Liver (tissue), 9 donors: Measurements from ENCODE around the gene ARAP2. TPM values are rescaled to one million over a fixed set of nuclear protein-coding genes. Genes with fewer than 3 reads are reported as not detected.

Experiments
- DNase-seq: peaks from one replicate; pipeline ENCODE4 v3.0.0-alpha.2; 2017; ENCODE audit warnings: low spot score
- H3K27ac ChIP-seq, 2 donors: one replicate each; pipeline ENCODE4 v1.7.0; 2013; ENCODE audit warnings: inconsistent platforms in 2 of 2, low read length in 2 of 2, control low read depth in 1 of 2, low read depth in 1 of 2, mild to moderate bottlenecking in 1 of 2
- H3K27me3 ChIP-seq, 4 donors: one replicate each; pipeline versions ENCODE4 v1.6.1 to v1.7.0; 2013; ENCODE audit warnings: low read length in 3 of 4, inconsistent platforms in 1 of 4, mild to moderate bottlenecking in 1 of 4, moderate library complexity in 1 of 4; ENCODE audit not compliant: control insufficient read depth in 4 of 4, insufficient read depth in 4 of 4
- H3K36me3 ChIP-seq, 4 donors: one replicate each; pipeline versions ENCODE4 v1.6.1 to v1.7.0; 2013; ENCODE audit warnings: low read length in 3 of 4, mild to moderate bottlenecking in 3 of 4, low read depth in 1 of 4, moderate library complexity in 1 of 4; ENCODE audit not compliant: control insufficient read depth in 4 of 4, insufficient read depth in 3 of 4
- H3K4me1 ChIP-seq, 4 donors: one replicate each; pipeline versions ENCODE4 v1.6.1 to v1.7.0; 2013; ENCODE audit warnings: low read length in 3 of 4, mild to moderate bottlenecking in 3 of 4, moderate library complexity in 1 of 4; ENCODE audit not compliant: control insufficient read depth in 4 of 4, insufficient read depth in 4 of 4
- H3K4me3 ChIP-seq, 3 donors: one replicate each; pipeline versions ENCODE4 v1.6.1 to v1.7.0; 2013; ENCODE audit warnings: low read length in 3 of 3, control low read depth in 1 of 3, low read depth in 1 of 3, mild to moderate bottlenecking in 1 of 3
- H3K9ac ChIP-seq, 2 donors: one replicate each; pipeline ENCODE4 v1.7.0; 2013; ENCODE audit warnings: low read length in 2 of 2, mild to moderate bottlenecking in 2 of 2, moderate library complexity in 2 of 2, control low read depth in 1 of 2, low read depth in 1 of 2
- H3K9me3 ChIP-seq, 4 donors: one replicate each; pipeline versions ENCODE4 v1.6.1 to v1.7.0; 2013; ENCODE audit warnings: low read length in 3 of 4; ENCODE audit not compliant: control insufficient read depth in 4 of 4
- EGR1 ChIP-seq, 2 donors: IDR thresholded peaks; 2 replicates each; pipeline ENCODE4 v1.6.1; 2016 to 2018; ENCODE audit warnings: antibody characterized with exemption in 2 of 2, low read depth in 2 of 2
- FOXA1 ChIP-seq: IDR thresholded peaks from 2 replicates; pipeline ENCODE4 v1.6.1; 2016; ENCODE audit warnings: antibody characterized with exemption
- FOXA2 ChIP-seq: IDR thresholded peaks from 2 replicates; pipeline ENCODE4 v1.6.1; 2016; ENCODE audit warnings: antibody characterized with exemption
- GABPA ChIP-seq, 2 donors: IDR thresholded peaks in 1 of 2; conservative IDR thresholded peaks in 1 of 2; 2 replicates each; pipeline ENCODE4 v1.6.1; 2016; ENCODE audit warnings: antibody characterized with exemption in 2 of 2, mild to moderate bottlenecking in 1 of 2, moderate library complexity in 1 of 2
- HNF4A ChIP-seq, 2 donors: conservative IDR thresholded peaks; 2 replicates each; pipeline ENCODE4 v1.6.1; 2016; ENCODE audit warnings: antibody characterized with exemption in 2 of 2, mild to moderate bottlenecking in 2 of 2
- HNF4G ChIP-seq: IDR thresholded peaks from 2 replicates; pipeline ENCODE4 v1.6.1; 2016; ENCODE audit warnings: antibody characterized with exemption
- JUND ChIP-seq, 2 donors: IDR thresholded peaks; 2 replicates each; pipeline ENCODE4 v1.6.1; 2016; ENCODE audit warnings: antibody characterized with exemption in 2 of 2
- NR2F2 ChIP-seq: IDR thresholded peaks from 2 replicates; pipeline ENCODE4 v1.6.1; 2016; ENCODE audit warnings: antibody characterized with exemption
- RAD21 ChIP-seq, 2 donors: IDR thresholded peaks; 2 replicates each; pipeline ENCODE4 v1.6.1; 2016; ENCODE audit warnings: antibody characterized with exemption in 2 of 2, mild to moderate bottlenecking in 2 of 2
- RXRA ChIP-seq, 2 donors: IDR thresholded peaks; 2 replicates each; pipeline ENCODE4 v1.6.1; 2017 to 2018; ENCODE audit warnings: antibody characterized with exemption in 2 of 2, mild to moderate bottlenecking in 1 of 2
- SP1 ChIP-seq: IDR thresholded peaks from 2 replicates; pipeline ENCODE4 v1.6.1; 2018; ENCODE audit warnings: antibody characterized with exemption, mild to moderate bottlenecking
- TAF1 ChIP-seq: conservative IDR thresholded peaks from 2 replicates; pipeline ENCODE4 v1.6.1; 2016; ENCODE audit warnings: antibody characterized with exemption, mild to moderate bottlenecking
- YY1 ChIP-seq: IDR thresholded peaks from 2 replicates; pipeline ENCODE4 v1.6.1; 2016; ENCODE audit warnings: antibody characterized with exemption, mild to moderate bottlenecking
- polyA plus RNA-seq, 2 donors: library from polyadenylated mRNA; stranded (reverse) in 1 of 2; unstranded in 1 of 2; fragments of 200-250 nt in 1 of 2; fragments of >200 nt in 1 of 2; fragmentation: Nextera tagmentation in 1 of 2; extraction: Ambion mirVana in 1 of 2; gene quantifications; one replicate each; pipeline versions ENCODE4 v1.2.1 to v1.2.3, GENCODE V29; 2013 to 2015
- total RNA-seq, 2 donors: library from RNA; depleted of rRNA; stranded (reverse); fragments of >200 nt; gene quantifications; one replicate each; pipeline ENCODE4 v1.2.3, GENCODE V29; 2014
- TF ChIP-seq, protein P1 (sequence below): IDR thresholded peaks from 2 replicates; pipeline ENCODE4 v1.6.1; 2016; ENCODE audit warnings: antibody characterized with exemption
- TF ChIP-seq, protein P2 (sequence below): IDR thresholded peaks from 2 replicates; pipeline ENCODE4 v1.6.1; 2016; ENCODE audit warnings: antibody characterized with exemption, mild to moderate bottlenecking
- TF ChIP-seq, protein P3 (sequence below): IDR thresholded peaks from 2 replicates; pipeline ENCODE4 v1.6.1; 2016; ENCODE audit warnings: antibody characterized with exemption
- TF ChIP-seq, protein P4 (sequence below): fragments of 150-350 bp; IDR thresholded peaks from 2 replicates; pipeline ENCODE4 v1.5.1; 2017; ENCODE audit warnings: improper control_type of control experiment, low read depth, low read length; ENCODE audit not compliant: missing input control
- TF ChIP-seq, protein P5 (sequence below): IDR thresholded peaks from 2 replicates; pipeline ENCODE4 v1.6.1; 2016; ENCODE audit warnings: antibody characterized with exemption
- donor health status: healthy.
- donor health status: healthy.
- donor health status: healthy.
- donor health status: healthy.
- donor health status: healthy.

The ARAP2 gene
- total and polyA plus RNA-seq, 4 donors, result 1.6 to 23.6 (median 5.4) TPM

DNA sequence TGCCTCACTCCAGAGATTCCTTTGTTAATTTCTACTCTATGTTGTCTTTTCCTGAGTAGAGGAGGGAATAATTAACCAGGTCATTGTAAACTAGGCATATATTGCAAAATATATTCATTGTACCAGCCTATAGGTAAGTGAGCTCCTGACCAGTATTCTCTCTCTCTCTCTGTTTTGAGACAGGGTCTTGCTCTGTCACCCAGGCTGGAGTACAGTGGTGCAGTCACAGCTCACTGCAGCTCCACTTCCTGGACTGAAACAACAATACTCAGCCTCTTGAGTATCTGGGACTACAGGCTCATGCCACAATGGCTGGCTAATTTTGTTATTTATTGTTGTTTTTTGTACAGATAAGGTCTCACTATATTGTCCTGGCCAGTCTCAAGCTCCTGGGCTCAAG is 198.3 kb downstream of the ARAP2 start:
- no peaks in the 10 kb centered on the region for H3K9me3 ChIP-seq
- H3K9ac ChIP-seq, result no peak overlapping the region
- H3K4me3 ChIP-seq, result no peak overlapping the region
- no peak for DNase-seq
- H3K36me3 ChIP-seq, result no peaks in the 10 kb centered on the region
- TF ChIP-seq, protein P1, sequence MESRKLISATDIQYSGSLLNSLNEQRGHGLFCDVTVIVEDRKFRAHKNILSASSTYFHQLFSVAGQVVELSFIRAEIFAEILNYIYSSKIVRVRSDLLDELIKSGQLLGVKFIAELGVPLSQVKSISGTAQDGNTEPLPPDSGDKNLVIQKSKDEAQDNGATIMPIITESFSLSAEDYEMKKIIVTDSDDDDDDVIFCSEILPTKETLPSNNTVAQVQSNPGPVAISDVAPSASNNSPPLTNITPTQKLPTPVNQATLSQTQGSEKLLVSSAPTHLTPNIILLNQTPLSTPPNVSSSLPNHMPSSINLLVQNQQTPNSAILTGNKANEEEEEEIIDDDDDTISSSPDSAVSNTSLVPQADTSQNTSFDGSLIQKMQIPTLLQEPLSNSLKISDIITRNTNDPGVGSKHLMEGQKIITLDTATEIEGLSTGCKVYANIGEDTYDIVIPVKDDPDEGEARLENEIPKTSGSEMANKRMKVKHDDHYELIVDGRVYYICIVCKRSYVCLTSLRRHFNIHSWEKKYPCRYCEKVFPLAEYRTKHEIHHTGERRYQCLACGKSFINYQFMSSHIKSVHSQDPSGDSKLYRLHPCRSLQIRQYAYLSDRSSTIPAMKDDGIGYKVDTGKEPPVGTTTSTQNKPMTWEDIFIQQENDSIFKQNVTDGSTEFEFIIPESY, result no peak
- TF ChIP-seq YY1, result no peak
- TF ChIP-seq, protein P2, sequence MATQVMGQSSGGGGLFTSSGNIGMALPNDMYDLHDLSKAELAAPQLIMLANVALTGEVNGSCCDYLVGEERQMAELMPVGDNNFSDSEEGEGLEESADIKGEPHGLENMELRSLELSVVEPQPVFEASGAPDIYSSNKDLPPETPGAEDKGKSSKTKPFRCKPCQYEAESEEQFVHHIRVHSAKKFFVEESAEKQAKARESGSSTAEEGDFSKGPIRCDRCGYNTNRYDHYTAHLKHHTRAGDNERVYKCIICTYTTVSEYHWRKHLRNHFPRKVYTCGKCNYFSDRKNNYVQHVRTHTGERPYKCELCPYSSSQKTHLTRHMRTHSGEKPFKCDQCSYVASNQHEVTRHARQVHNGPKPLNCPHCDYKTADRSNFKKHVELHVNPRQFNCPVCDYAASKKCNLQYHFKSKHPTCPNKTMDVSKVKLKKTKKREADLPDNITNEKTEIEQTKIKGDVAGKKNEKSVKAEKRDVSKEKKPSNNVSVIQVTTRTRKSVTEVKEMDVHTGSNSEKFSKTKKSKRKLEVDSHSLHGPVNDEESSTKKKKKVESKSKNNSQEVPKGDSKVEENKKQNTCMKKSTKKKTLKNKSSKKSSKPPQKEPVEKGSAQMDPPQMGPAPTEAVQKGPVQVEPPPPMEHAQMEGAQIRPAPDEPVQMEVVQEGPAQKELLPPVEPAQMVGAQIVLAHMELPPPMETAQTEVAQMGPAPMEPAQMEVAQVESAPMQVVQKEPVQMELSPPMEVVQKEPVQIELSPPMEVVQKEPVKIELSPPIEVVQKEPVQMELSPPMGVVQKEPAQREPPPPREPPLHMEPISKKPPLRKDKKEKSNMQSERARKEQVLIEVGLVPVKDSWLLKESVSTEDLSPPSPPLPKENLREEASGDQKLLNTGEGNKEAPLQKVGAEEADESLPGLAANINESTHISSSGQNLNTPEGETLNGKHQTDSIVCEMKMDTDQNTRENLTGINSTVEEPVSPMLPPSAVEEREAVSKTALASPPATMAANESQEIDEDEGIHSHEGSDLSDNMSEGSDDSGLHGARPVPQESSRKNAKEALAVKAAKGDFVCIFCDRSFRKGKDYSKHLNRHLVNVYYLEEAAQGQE, result no peak
- TF ChIP-seq JUND (IDR thresholded peaks at IDR 0.05), result no peak
- no peak for TF ChIP-seq FOXA2
- no peak for TF ChIP-seq TAF1
- no peak for TF ChIP-seq HNF4A (conservative IDR thresholded peaks at IDR 0.05)
- TF ChIP-seq, protein P3, sequence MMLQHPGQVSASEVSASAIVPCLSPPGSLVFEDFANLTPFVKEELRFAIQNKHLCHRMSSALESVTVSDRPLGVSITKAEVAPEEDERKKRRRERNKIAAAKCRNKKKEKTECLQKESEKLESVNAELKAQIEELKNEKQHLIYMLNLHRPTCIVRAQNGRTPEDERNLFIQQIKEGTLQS, result no peak
- TF ChIP-seq HNF4G, result no peak
- no peak for TF ChIP-seq RAD21 (IDR thresholded peaks at IDR 0.05)
- no peak for TF ChIP-seq FOXA1
- no peak for TF ChIP-seq RXRA (IDR thresholded peaks at IDR 0.05)
- no peak for TF ChIP-seq EGR1 (IDR thresholded peaks at IDR 0.05; ENCODE audit: low read depth in 2 of 2)
- no peak for TF ChIP-seq NR2F2
- TF ChIP-seq SP1, result no peak
- TF ChIP-seq GABPA (IDR thresholded peaks at IDR 0.05 in 1 of 2, conservative IDR thresholded peaks at IDR 0.05 in 1 of 2), result no peak
- TF ChIP-seq, protein P4, sequence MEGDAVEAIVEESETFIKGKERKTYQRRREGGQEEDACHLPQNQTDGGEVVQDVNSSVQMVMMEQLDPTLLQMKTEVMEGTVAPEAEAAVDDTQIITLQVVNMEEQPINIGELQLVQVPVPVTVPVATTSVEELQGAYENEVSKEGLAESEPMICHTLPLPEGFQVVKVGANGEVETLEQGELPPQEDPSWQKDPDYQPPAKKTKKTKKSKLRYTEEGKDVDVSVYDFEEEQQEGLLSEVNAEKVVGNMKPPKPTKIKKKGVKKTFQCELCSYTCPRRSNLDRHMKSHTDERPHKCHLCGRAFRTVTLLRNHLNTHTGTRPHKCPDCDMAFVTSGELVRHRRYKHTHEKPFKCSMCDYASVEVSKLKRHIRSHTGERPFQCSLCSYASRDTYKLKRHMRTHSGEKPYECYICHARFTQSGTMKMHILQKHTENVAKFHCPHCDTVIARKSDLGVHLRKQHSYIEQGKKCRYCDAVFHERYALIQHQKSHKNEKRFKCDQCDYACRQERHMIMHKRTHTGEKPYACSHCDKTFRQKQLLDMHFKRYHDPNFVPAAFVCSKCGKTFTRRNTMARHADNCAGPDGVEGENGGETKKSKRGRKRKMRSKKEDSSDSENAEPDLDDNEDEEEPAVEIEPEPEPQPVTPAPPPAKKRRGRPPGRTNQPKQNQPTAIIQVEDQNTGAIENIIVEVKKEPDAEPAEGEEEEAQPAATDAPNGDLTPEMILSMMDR, result no peak
- TF ChIP-seq, protein P5, sequence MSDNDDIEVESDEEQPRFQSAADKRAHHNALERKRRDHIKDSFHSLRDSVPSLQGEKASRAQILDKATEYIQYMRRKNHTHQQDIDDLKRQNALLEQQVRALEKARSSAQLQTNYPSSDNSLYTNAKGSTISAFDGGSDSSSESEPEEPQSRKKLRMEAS, result no peak
- H3K27me3 ChIP-seq, result no peaks in the 10 kb centered on the region
- no peaks in the 10 kb centered on the region for H3K4me1 ChIP-seq
- H3K27ac ChIP-seq, result no peak overlapping the region
